LHCN-M2 (cell line): ENCODE data around the gene IFI16. TPM values are rescaled to one million over a fixed set of nuclear protein-coding genes. Genes with fewer than 3 reads are reported as not detected.
"Not testable (repeated sequence)": the region's sequence is repeated elsewhere in the genome, so short reads cannot be mapped to it uniquely, and the experiment has no call there.

Source experiments
- DNase-seq: peaks from one replicate; pipeline ENCODE4 v3.0.0-alpha.2; 2012; ENCODE audit warnings: low read depth
- total RNA-seq: library from RNA; depleted of rRNA; stranded (reverse); fragments of >200 nt; gene quantifications from 2 replicates; pipeline ENCODE4 v1.2.3, GENCODE V29; 2014

Gene IFI16
- total RNA-seq, 1 experiment from 2014 or later: 106 TPM

DNA sequence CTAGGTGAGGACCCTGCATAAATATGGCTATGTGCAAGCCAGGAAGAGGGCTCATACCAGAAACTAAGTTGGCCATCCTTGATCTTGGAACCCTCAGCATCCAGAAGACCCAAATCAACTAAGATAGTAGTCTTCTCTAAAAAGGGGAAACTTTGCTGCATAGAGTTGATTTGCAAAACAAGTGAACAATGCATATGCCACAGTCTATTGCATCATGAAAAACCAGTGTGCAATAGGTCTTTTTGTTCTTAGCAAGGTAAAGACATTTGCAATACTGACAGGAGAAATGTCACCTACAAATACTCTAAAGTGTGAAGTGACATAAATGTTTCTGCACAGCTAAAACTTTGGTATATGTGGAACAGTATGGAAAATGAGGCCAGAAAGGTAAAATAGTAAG, 2.0 kb upstream of the IFI16 start:
- no peak for DNase-seq

DNA sequence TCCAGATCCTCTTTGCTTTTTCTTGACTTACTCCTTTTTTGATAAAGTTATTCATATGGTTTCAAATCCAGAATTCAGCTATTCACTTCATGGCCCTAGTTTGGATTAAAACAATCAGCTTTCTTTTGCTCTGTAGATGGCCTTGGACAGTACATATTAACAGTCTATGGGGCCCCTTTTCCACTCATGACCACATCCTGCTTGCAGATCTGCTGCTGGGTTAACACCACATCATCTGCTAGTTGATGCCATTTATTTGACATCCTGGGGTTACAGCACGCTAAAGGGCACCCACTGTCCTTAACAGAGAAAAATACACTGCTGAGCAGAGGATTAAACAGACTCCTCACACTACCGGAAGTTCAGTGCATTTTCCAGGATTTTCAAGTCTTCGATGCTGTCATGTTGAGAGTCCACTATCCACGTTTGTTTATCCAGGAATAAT, 941 bp upstream of the IFI16 start:
- peak; percentile 66 for DNase-seq

GRCh38 chr1:159009287-159009686, 420 bp upstream of the IFI16 start:
- DNase-seq: no peak

DNA sequence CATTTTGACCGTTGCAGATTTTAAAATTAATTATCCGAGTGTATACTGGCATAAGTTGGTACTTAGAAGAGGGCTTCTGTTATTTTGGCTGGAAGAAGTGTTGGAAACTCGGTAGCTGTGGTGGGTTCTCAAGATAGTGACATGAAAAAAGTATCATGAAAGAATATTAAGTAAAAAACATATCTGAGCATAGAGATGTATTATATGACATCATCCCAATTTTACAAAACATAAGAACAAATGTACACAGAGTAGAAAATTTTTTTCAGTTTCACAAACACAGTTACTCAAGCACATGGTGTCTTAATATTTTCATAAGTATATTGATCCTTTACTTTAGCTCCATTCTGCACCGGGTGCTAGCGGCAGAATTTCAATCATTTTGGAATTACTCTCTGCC, 684 bp downstream of the IFI16 start:
- no peak for DNase-seq

DNA sequence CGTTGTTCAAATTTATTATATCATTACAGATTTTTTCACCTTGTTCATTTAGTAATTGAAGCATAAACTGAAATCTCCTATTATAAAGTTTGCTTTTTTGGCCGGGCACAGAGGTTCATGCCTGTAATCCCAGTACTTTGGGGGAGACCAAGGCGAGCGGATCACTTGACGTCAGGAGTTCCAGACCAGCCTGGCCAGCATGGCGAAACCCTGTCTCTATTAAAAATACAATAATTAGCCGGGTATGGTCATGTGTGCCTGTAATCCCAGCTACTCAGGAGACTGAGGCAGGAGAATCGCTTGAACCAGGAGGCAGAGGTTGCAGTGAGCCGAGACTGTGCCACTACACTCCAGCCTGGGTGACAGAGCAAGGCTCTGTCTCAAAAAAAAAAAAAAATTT, 1.3 kb downstream of the IFI16 start:
- peak; percentile 20 for DNase-seq

DNA sequence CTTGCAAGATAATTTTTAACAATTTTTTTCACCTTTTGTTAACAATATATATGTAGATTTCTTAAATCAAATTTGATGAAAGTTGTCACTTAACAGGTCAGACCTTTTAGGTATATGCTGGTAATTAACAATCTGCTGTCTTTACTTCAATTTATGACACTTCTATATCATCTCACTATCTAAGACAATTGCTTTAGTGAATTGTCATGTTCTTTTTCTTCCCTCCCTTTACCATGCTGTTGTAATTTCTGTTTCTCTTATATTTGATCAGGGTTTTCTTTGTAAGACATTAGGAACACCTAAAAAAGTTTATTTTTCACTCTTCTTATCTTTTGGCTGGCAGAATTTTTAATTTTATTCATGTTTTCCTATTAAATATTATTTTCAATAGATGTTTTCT, 2.0 kb downstream of the IFI16 start:
- no peak for DNase-seq

DNA sequence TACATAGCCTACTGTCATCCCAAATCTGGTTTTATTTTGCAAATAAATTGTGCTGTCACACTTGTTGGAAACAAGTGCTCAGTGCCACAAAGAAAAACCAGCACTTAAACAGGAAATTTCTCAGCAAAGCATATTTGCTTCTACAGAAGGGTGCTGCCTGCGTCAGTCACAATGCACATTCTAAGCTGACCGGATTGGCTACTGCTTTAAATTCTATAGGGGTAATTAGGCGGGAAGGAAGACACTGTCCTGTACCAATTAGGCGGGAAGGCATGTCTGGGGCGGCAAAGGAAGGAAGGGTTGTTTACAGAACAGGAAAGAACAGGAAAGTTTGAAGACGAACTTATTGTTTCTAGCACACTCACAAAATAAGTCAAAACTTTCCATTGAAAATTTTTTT, 2.8 kb downstream of the IFI16 start:
- peak; percentile 54 for DNase-seq

DNA sequence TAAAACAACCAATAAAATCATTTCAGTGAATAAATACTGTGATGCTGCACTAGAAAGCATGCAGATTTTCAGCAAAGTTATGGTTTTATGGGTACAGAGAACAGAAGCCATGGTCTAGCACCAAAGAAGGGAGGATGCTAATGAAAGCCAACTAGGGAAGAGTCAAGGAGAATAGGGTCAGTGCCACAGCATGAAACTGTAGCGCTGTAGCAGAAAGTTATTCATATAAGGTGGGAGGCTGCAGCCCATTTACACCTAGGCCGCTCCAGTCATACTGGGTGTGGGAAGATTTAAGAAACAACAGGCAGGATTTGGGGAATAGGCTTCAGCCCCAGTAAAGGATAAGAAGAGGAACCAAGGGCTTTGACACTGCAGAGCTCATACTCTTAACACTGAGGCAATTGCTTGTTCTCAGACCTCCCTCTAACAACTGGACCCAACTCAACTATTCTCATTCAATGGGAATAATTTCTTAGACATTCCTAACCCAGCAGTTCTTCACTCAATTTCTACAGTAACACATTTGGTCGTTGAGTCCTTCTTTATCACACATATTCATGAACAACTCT, 4.4 kb downstream of the IFI16 start:
- DNase-seq: no peak

GRCh38 chr1:159014851-159015250, 5.1 kb downstream of the IFI16 start:
- DNase-seq: no peak

- peak; percentile 97 for DNase-seq
Observed at GRCh38 chr1:159015440-159015909, 5.8 kb downstream of the IFI16 start.

- DNase-seq: no peak
Observed at GRCh38 chr1:159023723-159024122, 14.0 kb downstream of the IFI16 start.

GRCh38 chr1:159025043-159025442, 15.3 kb downstream of the IFI16 start:
- no peak for DNase-seq

GRCh38 chr1:159026841-159027240, 17.1 kb downstream of the IFI16 start:
- DNase-seq: not testable (repeated sequence)

- DNase-seq: no peak
Observed at GRCh38 chr1:159030311-159030710, 20.6 kb downstream of the IFI16 start.

DNA sequence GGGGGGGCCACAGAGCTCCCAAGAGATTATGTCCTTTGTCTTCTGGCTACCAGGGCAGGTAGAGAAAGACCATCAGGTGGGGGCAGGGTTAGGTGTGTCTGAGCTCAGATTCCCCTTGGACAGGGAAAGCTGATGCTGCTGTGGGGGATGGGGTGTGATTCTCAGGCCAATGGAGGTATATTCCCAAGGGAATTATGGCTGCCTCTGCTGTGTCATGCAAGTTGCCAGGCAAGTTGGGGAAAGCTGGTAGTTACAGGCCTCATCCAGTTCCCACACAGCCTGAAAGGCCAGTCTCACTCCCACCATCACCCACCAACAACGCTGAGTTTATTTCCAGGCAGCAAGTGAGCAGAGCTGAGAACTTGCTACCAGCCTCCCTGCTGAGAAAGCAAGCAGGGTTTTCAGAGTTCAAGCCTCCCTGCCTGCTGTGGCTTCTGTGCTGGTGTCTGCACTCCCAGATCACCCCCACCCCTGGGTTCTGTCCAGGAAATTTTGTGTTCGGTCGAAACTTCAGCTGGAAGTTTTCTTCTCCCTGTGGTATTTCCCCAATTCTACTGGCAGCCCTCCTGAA, 21.3 kb downstream of the IFI16 start:
- peak; percentile 25 for DNase-seq

DNA sequence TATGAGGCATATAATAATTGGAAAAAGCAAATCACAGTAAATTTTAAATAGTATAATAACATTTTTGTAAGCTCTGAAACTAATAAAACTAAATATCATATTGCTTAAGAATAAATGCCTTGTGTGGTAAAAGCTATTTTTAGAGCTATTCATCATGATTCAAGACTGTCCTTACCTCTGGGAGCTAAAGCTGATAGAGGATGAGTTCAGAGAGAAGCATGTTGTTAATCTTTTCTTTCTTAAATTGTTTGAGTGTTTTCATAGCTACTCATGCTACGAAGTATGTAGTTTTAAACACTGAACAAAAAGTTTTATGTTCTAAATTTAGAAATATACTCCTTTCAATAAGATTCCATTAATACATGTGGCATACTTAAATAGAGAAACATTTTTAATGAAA, 30.5 kb downstream of the IFI16 start:
- DNase-seq: peak; percentile 69

GRCh38 chr1:159040893-159041724, 31.4 kb downstream of the IFI16 start:
- DNase-seq: no peak

DNA sequence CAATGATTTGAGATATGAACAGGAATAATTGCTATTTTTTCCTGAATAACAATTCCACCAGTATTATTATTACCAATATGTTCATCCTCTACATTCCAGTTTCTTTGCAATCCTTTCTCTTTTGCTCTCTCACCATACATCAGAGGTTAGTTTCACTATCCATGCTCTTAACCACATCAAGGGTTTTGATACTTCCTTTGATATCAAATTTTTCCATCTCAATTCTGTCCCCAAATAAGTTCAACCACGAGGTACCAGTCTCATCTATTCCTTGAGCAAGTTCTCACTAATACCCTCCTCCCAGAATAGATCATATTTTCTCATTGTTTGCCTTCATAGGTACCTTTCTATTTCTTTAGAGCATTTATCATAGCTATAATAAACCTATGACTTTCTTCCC, 36.8 kb downstream of the IFI16 start:
- DNase-seq: not testable (repeated sequence)

GRCh38 chr1:159051436-159051835, 41.7 kb downstream of the IFI16 start:
- DNase-seq: no peak

- peak; percentile 29 for DNase-seq
Observed at GRCh38 chr1:159054427-159054826, 44.7 kb downstream of the IFI16 start.

DNA sequence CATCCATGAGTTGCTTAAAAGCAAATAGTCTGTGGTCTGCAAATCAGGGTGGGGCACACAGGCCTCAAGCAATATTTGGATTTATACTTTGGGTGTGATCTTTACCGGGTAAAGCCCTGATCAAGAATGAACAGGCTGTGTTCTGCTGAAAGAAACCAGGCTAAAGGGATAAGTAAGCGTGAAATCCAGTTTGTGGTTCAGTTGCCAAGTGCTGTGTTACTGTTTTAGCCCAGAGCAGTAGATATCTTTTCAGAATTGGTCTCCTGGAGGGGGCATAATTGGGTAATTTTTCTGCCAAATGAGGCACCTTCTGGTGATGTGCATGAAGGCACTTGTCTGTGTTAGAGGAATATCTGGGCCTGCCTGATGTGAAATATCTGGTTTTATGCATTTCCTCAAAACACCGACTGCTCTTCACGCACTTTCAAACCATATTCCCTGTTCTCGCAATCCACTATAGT, 45.5 kb downstream of the IFI16 start:
- DNase-seq: no peak

DNA sequence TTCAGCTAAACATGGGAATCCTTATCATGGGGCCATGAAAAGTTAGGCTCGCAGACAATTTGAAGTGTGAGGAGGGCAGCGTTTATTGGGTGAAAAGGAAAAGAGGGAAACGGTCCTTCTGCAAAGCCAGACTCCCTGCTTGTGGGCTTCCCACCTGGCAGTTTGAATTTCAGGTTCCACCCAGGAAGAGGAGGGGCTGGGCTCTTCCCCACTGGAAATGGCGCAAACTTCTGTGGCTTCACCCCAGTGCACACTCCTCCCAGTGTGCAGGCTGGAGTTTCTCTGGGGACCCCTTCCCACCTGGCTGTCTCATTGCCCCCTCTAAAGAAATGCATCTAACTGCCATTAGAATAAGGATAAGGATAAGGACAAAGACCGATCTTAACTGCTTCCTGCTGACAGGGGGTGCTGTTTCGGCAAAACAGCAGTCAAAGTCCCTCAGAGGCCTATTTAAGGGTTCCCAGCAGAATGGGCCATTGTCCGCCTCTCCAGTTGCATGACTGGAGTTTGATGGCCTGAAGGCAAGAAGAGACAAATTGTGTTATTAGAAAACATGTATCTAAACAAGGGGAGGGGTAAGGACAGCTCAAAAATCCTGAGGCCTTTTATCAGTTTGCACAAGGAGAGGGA, 46.5 kb downstream of the IFI16 start:
- no peak for DNase-seq
